Fibroblast of lung (primary cell): ENCODE measurements around the gene STC2. TPM values are rescaled to one million over a fixed set of nuclear protein-coding genes. Genes with fewer than 3 reads are reported as not detected.

Experiments used
- DNase-seq, 2 donors: peaks; one replicate each; pipeline versions ENCODE4 v3.0.0 to v3.0.0-alpha.2; 2010; ENCODE audit warnings: low read depth in 2 of 2
- H2AFZ ChIP-seq: 2 replicates; pipeline ENCODE4 v1.5.1; 2012; ENCODE audit warnings: low read length, control low read depth, inconsistent platforms
- H3K27ac ChIP-seq: 2 replicates; pipeline ENCODE4 v1.5.1; 2011; ENCODE audit warnings: low read length, control low read depth; ENCODE audit not compliant: insufficient read depth
- H3K27me3 ChIP-seq: 2 replicates; pipeline ENCODE4 v1.5.1; 2011; ENCODE audit warnings: mild to moderate bottlenecking, low read length; ENCODE audit not compliant: control insufficient read depth, insufficient read depth
- H3K36me3 ChIP-seq: 2 replicates; pipeline ENCODE4 v1.5.1; 2011; ENCODE audit warnings: low read length; ENCODE audit not compliant: control insufficient read depth, insufficient read depth
- H3K4me1 ChIP-seq: 2 replicates; pipeline ENCODE4 v1.5.1; 2011; ENCODE audit warnings: low read length; ENCODE audit not compliant: control insufficient read depth, insufficient read depth; ENCODE audit errors: extremely low read depth
- H3K4me2 ChIP-seq: 2 replicates; pipeline ENCODE4 v1.5.1; 2011; ENCODE audit warnings: low read length, control low read depth; ENCODE audit not compliant: insufficient read depth; ENCODE audit errors: extremely low read depth
- H3K4me3 ChIP-seq, 4 experiments: fragments of 200-600 bp in 1 of 4; sonication (generic) in 1 of 4; replicated peaks in 1 of 4; 2 replicates each; pipeline ENCODE4 v1.5.1; 2011 to 2016; ENCODE audit warnings: low read length in 4 of 4, low read depth in 3 of 4, mild to moderate bottlenecking in 3 of 4, control low read depth in 2 of 4, inconsistent platforms in 1 of 4, mixed read lengths in 1 of 4; ENCODE audit not compliant: insufficient read depth in 1 of 4; ENCODE audit errors: control extremely low read depth in 1 of 4
- H3K79me2 ChIP-seq: 2 replicates; pipeline ENCODE4 v1.5.1; 2012; ENCODE audit warnings: mild to moderate bottlenecking, low read length, inconsistent platforms; ENCODE audit not compliant: control insufficient read depth, insufficient read depth
- H3K9ac ChIP-seq: 2 replicates; pipeline ENCODE4 v1.5.1; 2011; ENCODE audit warnings: mild to moderate bottlenecking, low read length, control low read depth; ENCODE audit not compliant: insufficient read depth
- H3K9me3 ChIP-seq: 2 replicates; pipeline ENCODE4 v1.5.1; 2012; ENCODE audit warnings: low read depth, low read length; ENCODE audit not compliant: control insufficient read depth, insufficient read depth
- H4K20me1 ChIP-seq: 2 replicates; pipeline ENCODE4 v1.5.1; 2011; ENCODE audit warnings: low read length; ENCODE audit not compliant: control insufficient read depth, insufficient read depth; ENCODE audit errors: extremely low read depth
- CTCF ChIP-seq, 2 donors: IDR thresholded peaks in 1 of 2; conservative IDR thresholded peaks in 1 of 2; 1 replicate in 1 of 2; 2 replicates in 1 of 2; pipeline ENCODE4 v1.5.1; 2011 to 2012; ENCODE audit warnings: low read length in 2 of 2, control low read depth in 1 of 2, inconsistent platforms in 1 of 2, low read depth in 1 of 2, mild to moderate bottlenecking in 1 of 2
- EZH2 ChIP-seq: IDR thresholded peaks from 2 replicates; pipeline ENCODE4 v1.5.1; 2012; ENCODE audit warnings: low read length, control low read depth, mild to moderate bottlenecking; ENCODE audit errors: missing control alignments
- polyA plus RNA-seq, 2 donors: library from polyadenylated mRNA; depleted of rRNA in 1 of 2; stranded (reverse) in 1 of 2; unstranded in 1 of 2; fragments of >200 nt; gene quantifications; 2 replicates each; pipeline ENCODE4 v1.2.1, GENCODE V29; 2011 to 2012; ENCODE audit warnings: missing spikeins in 1 of 2
- total RNA-seq: library from RNA; depleted of rRNA; stranded (reverse); fragments of >200 nt; gene quantifications from 2 replicates; pipeline ENCODE4 v1.2.1, GENCODE V29; 2014

STC2 gene
- total and polyA plus RNA-seq, 2 donors (not counting 1 experiment from before 2014, with no cell fraction given): 112 to 299 TPM

- TF ChIP-seq CTCF (conservative IDR thresholded peaks at IDR 0.05 in 1 of 2, IDR thresholded peaks at IDR 0.05 in 1 of 2; ENCODE audit: low read depth in 1 of 2, low read length in 2 of 2): no peak
- TF ChIP-seq EZH2: no peak
- Histone ChIP-seq H4K20me1 (no peaks in the 10 kb centered on the region), H3K27me3 (no peaks in the 10 kb centered on the region), H3K9ac (no peak overlapping the region), H2AFZ (no peak overlapping the region), H3K4me2 (no peak overlapping the region), H3K36me3 (no peaks in the 10 kb centered on the region), H3K4me1 (peaks cover 3% of the 10 kb centered on the region), H3K27ac (no peak overlapping the region), H3K79me2 (no peaks in the 10 kb centered on the region), H3K4me3 (no peak overlapping the region), H3K9me3 (no peaks in the 10 kb centered on the region)
- DNase-seq: no peak
Observed at GRCh38 chr5:173294673-173295320, 33.4 kb downstream of the STC2 start.

- Histone ChIP-seq H3K9ac (no peak overlapping the region), H2AFZ (peak overlapping the region; percentile 78), H3K9me3 (no peaks in the 10 kb centered on the region), H3K4me1 (peaks cover 3% of the 10 kb centered on the region), H3K4me3 (peak overlapping the region in 1 of 4 experiments; percentile 1), H3K4me2 (peak overlapping the region; percentile 75), H3K27ac (no peak overlapping the region), H3K36me3 (no peaks in the 10 kb centered on the region), H3K27me3 (no peaks in the 10 kb centered on the region), H4K20me1 (no peaks in the 10 kb centered on the region), H3K79me2 (no peaks in the 10 kb centered on the region)
- peak; percentile 79 to 91 for TF ChIP-seq CTCF (conservative IDR thresholded peaks at IDR 0.05 in 1 of 2, IDR thresholded peaks at IDR 0.05 in 1 of 2; ENCODE audit: low read depth in 1 of 2, low read length in 2 of 2)
- TF ChIP-seq EZH2: no peak
- DNase-seq: peak; percentile 53 to 81
Observed at GRCh38 chr5:173293817-173294672, 34.2 kb downstream of the STC2 start.
